GM08714 (cell line): Measurements from ENCODE around the gene TRIM62.

Experiments used
- H3K4me3 ChIP-seq: fragments of 200-500 bp; sonication (Bioruptor generic); 2 replicates; pipeline ENCODE4 v1.5.1; 2014; ENCODE audit warnings: mild to moderate bottlenecking, low read length, inconsistent platforms
- ZNF274 ChIP-seq: IDR thresholded peaks from 2 replicates; pipeline ENCODE4 v1.6.1; 2012; ENCODE audit warnings: mild to moderate bottlenecking, low read depth, low read length

Gene TRIM62

DNA sequence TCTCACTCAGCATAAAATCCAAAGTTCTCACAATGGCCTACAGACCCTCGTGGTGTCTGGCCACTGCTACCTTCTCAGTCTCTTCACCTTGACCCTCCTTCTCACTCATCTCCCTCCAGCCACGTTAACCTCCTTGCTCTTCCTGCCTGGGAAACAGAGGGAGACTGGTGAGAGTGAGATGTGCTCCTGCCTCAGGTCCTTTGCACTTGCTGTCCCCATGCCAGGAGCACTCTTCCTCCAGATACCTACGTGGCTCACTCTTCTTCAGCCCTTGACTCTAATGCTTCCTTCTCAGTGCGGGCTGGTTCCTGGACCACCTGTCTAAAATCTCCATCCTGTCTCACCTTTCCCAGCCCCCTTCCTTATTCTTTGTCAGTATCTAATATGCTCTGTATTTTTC is 24.7 kb downstream of the TRIM62 start:
- no peak overlapping the region for H3K4me3 ChIP-seq
- TF ChIP-seq ZNF274: no peak

DNA sequence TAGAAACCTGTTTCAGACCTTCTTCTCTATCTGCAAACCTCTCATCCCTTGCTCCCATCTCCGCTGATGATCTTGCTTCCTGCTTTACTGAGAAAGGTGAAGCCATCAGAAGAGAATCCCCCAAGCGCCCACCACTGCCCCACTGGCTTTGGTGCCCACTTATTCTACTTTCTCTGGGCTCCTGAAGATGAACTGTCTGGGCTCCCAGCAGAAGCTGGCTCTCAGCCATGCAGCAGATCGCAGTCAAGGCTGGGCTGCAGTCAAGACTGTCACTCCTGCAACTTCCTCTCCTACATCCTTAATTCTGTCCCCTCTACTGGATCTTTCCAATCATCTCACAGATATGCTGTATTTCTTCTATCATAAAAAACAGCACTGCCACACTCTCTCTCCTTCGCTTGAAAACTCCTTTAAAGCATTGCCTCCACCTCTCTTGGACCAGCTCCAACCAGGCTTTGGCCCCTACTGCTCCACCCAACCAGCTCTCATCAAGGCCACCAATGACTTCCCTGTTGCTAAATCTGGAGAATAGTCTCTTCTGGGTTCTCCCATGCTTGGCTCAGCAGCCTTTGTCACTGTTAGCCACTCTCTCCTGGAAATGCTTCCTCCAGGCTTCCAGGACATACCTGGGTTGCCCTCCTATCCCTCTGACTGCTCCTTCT is 25.8 kb downstream of the TRIM62 start:
- no peak for TF ChIP-seq ZNF274
- no peak overlapping the region for H3K4me3 ChIP-seq

DNA sequence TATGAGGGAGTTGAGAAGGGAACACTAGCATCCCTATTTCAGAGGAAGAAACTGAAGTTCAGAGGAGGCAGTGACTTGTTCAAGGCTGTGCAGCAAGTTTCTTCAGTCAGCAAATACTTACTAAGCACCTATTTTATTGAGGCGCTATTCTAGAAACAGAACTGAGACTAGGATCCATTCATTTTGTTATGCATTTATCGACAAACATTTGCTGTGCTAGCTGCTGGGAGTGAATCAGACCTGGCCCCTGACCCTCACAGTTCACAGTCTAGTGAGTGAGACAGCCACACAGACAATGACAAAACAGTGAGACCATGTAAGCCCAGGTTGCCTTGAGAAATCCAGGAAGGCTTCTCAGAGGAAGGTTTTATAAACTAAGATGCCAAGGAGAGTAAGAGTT is 28.2 kb downstream of the TRIM62 start:
- H3K4me3 ChIP-seq: no peak overlapping the region

DNA sequence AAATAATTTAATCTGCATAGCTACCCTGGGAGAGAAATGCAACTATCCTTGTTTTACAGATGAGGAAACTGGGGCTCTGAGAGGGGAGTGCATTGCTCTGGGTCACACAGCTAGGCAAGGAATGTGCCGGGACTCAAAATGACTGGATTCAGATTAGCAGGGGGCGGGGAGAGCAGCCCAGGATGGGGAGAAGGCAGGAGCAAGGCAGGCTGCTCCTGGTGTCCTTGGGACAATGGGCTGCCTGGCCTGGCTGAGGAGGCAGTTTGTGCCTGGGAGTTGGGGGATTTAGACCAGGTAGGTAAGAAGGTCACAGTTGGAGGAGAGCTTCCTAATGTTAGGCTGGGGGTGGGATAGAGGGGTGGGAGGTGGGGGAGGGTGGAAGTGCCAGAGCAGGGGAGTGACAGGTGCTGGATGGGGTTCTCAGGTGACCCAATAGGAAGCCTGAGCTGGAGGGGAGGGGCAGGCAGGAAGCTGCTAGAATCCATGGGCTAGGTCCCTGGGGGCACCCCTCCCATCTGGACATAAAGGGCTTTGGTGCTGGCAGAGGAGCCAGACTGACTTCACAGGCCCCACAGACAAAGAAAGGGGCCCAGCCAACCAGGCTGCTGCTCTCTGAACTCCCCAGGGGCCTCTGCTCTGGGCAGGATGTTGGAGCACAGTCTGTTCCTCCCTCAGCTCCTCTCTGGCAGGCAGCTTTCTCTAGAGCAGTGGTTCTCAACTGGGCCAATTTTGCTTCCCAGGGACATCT is 29.0 kb downstream of the TRIM62 start:
- no peak for TF ChIP-seq ZNF274
- no peak overlapping the region for H3K4me3 ChIP-seq

More for the DNA sequence above, 28.2 kb downstream of the TRIM62 start:
- TF ChIP-seq ZNF274: no peak

DNA sequence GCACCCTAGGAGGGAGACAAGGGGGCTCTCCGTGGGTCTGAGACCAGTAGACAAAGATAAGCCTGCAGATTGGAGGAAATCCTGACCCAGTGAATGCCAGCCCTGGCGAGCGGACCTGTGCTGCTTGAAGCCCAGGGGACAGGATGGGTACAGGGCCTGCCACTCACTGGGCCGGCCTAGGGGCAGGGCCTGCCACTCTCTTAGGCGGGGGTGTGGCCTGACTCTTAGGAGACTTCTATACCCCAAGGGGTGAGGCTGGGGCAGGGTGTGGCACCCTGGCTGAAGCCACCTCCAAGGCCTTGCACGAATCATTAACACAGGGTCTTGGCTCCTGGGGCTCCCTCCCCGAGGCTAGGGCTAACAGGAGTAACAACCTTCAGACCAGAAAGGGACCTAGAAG is 30.7 kb downstream of the TRIM62 start:
- no peak overlapping the region for H3K4me3 ChIP-seq
- no peak for TF ChIP-seq ZNF274

DNA sequence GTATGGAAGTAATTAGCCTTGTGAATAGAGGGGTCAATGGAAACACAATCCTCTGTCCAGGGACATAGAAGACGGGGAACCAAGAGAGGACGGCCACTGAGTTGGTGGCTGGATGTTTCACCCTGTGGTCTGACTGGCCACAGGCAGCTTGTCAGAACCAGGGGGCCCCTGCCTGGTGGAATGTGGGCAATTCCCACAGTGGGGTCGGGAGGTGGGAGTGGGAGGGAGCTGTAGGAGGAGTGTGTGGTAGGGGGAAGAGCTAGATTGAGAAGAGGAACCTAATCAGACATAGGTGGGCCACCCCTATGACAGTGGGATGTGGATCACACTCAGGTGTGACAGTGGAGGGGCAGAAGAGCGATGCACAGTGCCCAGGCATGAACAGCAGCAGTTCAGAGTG is 31.3 kb downstream of the TRIM62 start:
- no peak overlapping the region for H3K4me3 ChIP-seq
- TF ChIP-seq ZNF274: no peak

DNA sequence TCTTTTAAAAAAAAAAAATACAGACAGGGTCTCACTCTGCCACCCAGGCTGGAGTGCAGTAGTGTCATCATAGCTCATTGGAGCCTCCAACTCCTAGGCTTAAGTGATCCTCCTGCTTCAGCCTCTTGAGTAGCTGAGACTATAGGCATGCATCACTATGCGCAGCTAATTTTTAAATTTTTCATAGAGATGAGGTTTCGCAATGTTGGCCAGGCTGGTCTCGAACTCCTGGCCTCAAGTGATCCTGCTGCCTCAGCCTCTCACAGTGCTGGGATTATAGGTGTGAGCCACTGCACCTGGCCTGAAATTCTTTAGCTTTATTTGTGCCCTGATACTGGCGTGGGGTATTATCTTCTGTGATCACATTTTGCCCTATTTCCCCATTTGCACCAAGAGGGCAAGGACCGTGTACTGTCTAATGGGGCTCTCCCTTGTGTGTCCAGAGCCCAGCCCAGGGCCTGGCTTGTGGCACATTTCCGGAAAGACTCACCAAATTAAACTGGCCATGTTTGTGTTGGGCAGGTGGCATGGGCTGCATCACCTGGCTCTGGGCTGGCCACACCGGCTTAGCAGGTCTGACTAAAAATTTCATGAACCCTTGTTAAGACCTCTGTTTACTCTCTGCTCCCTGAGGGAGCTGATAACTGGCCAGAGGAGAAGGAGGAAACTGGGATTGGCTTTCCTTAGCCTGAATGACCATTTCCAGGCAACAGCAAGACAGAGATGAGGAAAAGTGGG is 32.2 kb downstream of the TRIM62 start:
- no peak for TF ChIP-seq ZNF274
- no peak overlapping the region for H3K4me3 ChIP-seq

DNA sequence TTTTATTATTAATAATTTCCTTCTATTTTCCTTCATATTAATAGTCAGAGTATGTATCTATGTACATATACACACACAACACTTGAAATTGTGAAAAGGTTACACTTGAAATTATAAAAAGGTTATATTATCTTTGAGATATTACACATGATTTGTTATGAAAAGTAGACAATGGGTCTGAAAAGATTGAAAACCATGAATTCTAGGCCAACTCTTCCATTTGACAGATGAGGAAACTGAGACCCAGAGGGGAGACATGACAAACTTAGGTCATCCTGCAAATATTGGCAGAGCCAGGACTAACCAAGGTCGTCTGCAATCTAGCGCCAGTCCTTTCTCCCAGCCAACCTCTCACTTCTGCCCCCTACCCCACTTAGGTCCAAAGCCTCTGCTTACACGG is 33.2 kb downstream of the TRIM62 start:
- no peak for TF ChIP-seq ZNF274
- H3K4me3 ChIP-seq: no peak overlapping the region

DNA sequence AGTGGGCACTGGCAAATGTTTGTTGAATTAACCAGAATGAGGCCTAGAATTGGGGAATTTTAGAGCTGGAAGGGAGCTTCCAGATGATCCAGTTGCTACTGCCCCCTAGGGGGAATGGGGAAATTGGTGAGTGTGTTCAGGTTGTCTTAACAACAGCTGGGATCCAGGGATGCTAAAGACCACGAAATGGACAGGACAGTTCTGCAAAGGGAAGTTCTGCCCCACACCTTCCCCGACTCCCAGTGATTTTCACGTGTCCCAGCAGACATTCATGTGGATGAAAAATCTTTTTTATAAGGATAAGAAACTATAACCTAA is 33.9 kb downstream of the TRIM62 start:
- no peak overlapping the region for H3K4me3 ChIP-seq
- TF ChIP-seq ZNF274: no peak

DNA sequence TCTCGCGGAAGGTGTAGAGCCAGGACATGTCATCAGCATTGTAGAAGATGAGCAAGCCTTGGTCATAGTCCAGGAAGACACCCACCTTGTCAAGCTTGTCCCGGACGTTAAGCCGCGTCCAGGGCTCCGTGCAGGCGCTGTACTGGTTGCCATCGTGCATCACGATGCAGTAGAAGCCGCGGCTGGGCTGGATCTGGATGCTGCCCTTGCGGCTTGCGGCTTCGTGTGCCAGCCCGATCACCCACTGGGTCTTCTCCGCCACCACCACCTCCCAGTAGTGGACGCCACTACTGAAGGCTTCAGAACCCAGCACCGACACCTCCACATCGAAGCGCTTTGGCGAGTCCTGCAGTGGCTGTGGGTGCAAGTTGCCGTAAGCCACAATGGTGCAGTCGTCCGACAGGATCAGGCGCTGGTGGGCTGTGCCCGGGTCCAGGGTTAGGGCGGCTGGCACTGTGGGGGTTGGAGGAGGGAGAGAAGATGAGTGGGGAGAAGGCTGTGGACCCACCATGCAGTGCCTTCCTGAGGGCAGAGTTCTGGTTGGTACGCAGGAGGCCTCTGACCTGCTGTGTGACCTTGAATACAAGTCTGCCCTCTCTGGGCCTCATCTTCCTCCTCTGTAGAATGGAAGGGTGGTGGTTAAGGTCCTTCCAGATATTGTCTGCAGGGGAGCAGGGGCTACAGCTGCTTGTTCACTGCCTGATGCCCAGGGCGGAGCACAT is 34.4 kb downstream of the TRIM62 start:
- no peak overlapping the region for H3K4me3 ChIP-seq
- TF ChIP-seq ZNF274: no peak

DNA sequence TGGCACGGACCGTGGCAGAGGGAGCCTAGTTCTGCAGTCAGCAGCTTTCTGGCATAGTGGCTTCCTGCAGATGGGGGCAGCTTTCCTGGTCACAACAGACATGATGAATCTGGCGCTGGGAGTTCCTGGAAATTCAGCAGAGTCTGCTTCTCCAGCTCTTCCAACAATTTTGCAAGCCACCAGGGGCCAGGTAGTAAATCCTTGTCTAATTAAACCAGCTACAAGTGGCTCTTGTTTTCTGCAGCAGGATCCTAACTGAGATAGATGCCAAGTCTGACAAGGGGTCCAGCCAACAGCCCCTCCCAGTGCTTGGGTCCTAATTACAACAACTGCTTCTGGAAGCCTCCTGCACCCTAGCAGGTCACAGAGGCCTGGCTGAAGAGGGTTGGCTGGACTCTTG is 35.8 kb downstream of the TRIM62 start:
- H3K4me3 ChIP-seq: no peak overlapping the region
- TF ChIP-seq ZNF274: no peak

DNA sequence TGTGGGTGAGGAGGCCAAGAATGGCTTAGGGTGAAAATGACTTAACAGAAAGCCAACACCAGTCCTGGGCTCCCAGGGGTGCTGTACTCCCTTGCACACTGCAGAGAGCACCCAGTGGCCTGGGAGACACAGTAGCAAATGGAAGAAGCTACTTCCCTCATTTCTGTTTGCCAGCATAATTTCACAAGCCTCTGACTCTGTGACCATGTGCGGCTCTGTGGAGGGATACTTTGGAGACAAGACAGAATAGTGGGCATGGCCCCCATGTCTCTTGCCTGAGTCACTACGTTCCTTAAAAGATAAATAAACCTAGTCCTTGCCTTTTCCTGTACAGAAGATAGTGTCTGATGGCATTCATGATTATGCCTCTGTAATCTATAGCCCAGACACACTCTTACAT is 38.1 kb downstream of the TRIM62 start:
- no peak overlapping the region for H3K4me3 ChIP-seq
- no peak for TF ChIP-seq ZNF274

DNA sequence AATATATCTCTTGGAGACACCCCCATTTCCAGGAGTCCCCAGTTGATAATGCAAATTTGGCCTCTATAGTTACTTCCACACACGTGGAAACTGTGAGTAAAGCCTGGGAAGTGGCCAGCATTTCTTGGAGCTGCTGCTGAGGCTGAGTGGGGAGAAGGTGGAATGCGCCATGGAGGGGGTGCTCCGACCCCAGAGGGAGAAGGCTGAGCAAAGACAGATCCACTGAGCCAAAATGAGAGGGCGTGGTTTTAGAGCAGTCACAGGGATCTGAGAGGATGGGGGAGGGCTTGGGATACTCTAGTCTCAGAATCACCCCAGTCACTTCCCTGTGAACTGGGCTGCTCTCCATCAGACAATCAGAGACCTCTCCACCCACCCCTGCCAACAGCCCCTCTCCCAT is 38.7 kb downstream of the TRIM62 start:
- no peak for TF ChIP-seq ZNF274
- no peak overlapping the region for H3K4me3 ChIP-seq

DNA sequence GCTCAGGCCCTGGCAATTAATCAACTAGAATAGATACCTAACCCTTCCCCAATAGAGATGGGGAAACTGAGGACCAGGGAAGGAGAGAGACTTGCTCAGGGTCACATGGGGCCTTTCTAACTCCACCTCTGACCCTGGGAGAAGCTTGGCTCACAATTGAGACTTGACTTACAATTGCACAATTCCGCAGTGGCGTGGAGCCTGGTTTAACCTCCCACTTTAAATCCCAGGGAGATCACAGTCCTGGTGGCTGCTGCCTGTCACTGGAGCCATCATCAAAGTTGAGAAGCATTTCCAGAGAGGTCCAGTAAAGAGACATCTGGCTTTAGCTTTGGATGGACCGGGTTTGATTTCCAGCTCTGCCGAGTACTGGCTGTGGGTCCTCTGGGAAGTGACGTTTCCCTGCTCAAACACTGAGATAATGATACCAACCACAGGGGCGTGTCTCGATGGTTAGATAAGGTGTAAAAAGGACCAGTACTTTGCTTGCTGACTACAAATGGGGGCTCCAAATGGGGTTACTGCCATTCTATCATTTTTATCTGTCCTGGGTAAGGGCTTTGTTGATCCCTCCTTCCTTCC is 39.3 kb downstream of the TRIM62 start:
- no peak for TF ChIP-seq ZNF274
- H3K4me3 ChIP-seq: no peak overlapping the region
